Kidney epithelial cell (primary cell): ENCODE measurements around the gene ZNF536. TPM values are rescaled to one million over a fixed set of nuclear protein-coding genes. Genes with fewer than 3 reads are reported as not detected.
"Not testable (repeated sequence)": the region's sequence is repeated elsewhere in the genome, so short reads cannot be mapped to it uniquely, and the experiment has no call there.

Experiments
- DNase-seq: peaks from one replicate; pipeline ENCODE4 v3.0.0-alpha.2; 2010; ENCODE audit warnings: low read depth
- H3K27me3 ChIP-seq: 2 replicates; pipeline ENCODE4 v1.6.0; 2011; ENCODE audit warnings: low read length; ENCODE audit not compliant: control insufficient read depth, insufficient read depth
- H3K36me3 ChIP-seq: 2 replicates; pipeline ENCODE4 v1.5.1; 2011; ENCODE audit warnings: low read length; ENCODE audit not compliant: control insufficient read depth, insufficient read depth
- H3K4me3 ChIP-seq: 2 replicates; pipeline ENCODE4 v1.5.1; 2011; ENCODE audit warnings: low read depth, mild to moderate bottlenecking, control low read depth, low read length
- total RNA-seq: library from RNA; depleted of rRNA; stranded (reverse); fragments of >200 nt; gene quantifications from 2 replicates; pipeline ENCODE4 v1.2.3, GENCODE V29; 2015
- TF ChIP-seq, protein P1 (sequence below): IDR thresholded peaks from 2 replicates; pipeline ENCODE4 v1.5.1; 2011; ENCODE audit warnings: mild to moderate bottlenecking, moderate library complexity, low read length, control low read depth, inconsistent platforms; ENCODE audit not compliant: insufficient read depth, poor library complexity, severe bottlenecking

Gene ZNF536
- total RNA-seq, 1 donor from 2014 or later: 0.13 TPM

DNA sequence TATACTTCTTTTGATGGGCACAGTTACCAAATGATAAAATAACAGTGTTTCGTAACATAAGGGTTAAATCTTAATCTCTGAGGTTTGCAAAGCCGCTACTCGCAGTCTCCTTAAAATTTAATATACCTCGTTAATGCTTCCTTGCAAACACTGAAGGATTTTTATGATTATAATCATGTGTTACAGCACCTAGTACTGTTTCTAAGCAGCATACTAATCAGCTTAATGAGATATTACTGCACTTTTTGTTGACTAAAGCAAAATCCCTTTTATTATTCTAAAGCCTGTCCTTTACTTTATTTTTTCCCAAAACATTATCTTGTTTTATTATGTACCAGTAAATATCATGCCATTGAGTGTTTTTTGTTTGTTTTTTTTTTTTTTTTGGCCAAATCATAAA lies 70.5 kb downstream of the ZNF536 start:
- Histone ChIP-seq H3K27me3 (no peaks in the 10 kb centered on the region), H3K4me3 (no peak overlapping the region), H3K36me3 (no peaks in the 10 kb centered on the region)
- TF ChIP-seq, protein P1, sequence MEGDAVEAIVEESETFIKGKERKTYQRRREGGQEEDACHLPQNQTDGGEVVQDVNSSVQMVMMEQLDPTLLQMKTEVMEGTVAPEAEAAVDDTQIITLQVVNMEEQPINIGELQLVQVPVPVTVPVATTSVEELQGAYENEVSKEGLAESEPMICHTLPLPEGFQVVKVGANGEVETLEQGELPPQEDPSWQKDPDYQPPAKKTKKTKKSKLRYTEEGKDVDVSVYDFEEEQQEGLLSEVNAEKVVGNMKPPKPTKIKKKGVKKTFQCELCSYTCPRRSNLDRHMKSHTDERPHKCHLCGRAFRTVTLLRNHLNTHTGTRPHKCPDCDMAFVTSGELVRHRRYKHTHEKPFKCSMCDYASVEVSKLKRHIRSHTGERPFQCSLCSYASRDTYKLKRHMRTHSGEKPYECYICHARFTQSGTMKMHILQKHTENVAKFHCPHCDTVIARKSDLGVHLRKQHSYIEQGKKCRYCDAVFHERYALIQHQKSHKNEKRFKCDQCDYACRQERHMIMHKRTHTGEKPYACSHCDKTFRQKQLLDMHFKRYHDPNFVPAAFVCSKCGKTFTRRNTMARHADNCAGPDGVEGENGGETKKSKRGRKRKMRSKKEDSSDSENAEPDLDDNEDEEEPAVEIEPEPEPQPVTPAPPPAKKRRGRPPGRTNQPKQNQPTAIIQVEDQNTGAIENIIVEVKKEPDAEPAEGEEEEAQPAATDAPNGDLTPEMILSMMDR: no peak
- DNase-seq: no peak

DNA sequence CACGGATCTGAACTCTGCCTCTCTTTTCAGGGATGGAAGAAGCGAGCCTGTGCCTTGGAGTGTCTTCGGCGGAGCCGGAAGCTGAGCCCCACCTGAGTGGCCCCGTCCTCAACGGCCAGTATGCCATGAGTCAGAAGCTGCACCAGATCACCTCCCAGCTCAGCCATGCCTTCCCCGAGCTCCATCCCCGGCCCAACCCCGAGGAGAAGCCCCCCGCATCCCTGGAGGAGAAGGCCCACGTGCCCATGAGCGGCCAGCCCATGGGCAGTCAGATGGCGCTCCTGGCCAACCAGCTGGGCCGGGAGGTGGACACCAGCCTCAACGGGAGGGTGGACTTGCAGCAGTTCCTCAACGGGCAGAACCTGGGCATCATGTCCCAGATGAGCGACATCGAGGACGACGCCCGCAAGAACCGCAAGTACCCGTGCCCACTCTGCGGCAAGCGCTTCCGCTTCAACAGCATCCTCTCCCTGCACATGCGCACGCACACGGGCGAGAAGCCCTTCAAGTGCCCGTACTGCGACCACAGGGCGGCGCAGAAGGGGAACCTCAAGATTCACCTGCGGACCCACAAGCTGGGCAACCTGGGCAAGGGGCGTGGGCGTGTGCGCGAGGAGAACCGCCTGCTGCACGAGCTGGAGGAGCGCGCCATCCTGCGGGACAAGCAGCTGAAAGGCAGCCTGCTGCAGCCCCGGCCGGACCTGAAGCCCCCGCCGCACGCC lies 71.5 kb downstream of the ZNF536 start:
- H3K27me3 ChIP-seq: no peaks in the 10 kb centered on the region
- TF ChIP-seq, protein P1: no peak
- no peak overlapping the region for H3K4me3 ChIP-seq
- H3K36me3 ChIP-seq: no peaks in the 10 kb centered on the region
- DNase-seq: no peak

DNA sequence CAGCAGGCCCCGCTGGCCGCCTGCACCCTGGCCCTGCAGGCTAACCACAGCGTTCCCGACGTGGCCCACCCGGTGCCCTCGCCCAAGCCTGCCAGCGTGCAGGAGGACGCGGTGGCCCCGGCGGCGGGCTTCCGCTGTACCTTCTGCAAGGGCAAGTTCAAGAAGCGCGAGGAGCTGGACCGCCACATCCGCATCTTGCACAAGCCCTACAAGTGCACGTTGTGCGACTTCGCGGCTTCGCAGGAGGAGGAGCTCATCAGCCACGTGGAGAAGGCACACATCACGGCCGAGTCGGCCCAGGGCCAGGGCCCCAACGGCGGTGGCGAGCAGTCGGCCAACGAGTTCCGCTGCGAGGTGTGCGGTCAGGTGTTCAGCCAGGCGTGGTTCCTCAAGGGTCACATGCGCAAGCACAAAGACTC lies 72.1 kb downstream of the ZNF536 start:
- H3K36me3 ChIP-seq: no peaks in the 10 kb centered on the region
- no peak overlapping the region for H3K4me3 ChIP-seq
- DNase-seq: no peak
- TF ChIP-seq, protein P1: no peak
- no peaks in the 10 kb centered on the region for H3K27me3 ChIP-seq

DNA sequence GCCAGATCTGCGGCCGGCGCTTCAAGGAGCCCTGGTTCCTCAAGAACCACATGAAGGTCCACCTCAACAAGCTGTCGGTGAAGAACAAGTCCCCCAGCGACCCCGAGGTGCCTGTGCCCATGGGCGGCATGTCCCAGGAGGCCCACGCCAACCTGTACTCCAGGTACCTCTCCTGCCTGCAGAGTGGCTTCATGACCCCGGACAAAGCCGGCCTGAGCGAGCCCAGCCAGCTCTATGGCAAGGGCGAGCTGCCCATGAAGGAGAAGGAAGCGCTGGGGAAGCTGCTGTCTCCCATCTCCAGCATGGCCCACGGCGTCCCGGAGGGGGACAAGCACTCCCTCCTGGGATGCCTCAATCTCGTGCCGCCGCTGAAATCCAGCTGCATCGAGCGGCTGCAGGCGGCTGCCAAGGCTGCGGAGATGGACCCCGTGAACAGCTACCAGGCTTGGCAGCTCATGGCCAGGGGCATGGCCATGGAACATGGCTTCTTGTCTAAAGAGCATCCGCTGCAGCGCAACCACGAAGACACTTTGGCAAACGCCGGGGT lies 72.6 kb downstream of the ZNF536 start:
- no peaks in the 10 kb centered on the region for H3K27me3 ChIP-seq
- H3K4me3 ChIP-seq: no peak overlapping the region
- DNase-seq: no peak
- TF ChIP-seq, protein P1: no peak
- H3K36me3 ChIP-seq: no peaks in the 10 kb centered on the region

DNA sequence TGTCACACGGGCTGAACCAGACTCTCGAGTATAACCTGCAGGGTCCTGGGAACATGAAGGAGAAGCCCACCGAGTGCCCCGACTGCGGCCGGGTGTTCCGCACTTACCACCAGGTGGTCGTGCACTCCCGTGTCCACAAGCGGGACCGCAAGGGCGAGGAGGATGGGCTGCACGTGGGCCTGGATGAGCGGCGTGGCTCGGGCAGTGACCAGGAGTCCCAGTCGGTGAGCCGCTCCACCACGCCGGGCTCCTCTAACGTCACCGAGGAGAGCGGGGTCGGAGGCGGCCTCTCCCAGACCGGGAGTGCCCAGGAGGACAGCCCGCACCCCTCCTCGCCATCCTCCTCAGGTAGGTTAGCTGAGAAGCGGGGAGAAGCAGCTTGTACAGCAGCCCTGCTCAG lies 73.2 kb downstream of the ZNF536 start:
- TF ChIP-seq, protein P1: no peak
- no peak for DNase-seq
- no peaks in the 10 kb centered on the region for H3K27me3 ChIP-seq
- H3K4me3 ChIP-seq: no peak overlapping the region
- no peaks in the 10 kb centered on the region for H3K36me3 ChIP-seq

DNA sequence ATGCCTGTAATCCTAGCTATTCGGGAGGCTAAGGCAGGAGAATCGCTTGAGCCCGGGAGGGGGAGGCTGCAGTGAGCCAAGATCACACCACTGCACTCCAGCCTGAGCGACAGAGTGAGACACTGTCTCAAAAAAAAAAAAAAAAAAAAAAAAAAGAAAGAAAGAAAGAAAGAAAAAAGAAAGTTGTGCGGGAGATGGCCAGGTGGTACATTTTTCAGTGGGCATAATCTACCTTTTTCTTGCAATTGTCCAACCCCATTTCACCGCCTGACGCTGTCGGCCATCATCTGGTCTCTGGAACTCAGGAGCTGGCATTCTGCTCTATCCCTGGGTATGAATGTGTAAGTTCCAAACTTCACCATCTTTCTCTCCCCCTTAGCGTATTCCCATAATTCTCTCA lies 73.9 kb downstream of the ZNF536 start:
- H3K27me3 ChIP-seq, DNase-seq, H3K36me3 ChIP-seq, H3K4me3 ChIP-seq: not testable (repeated sequence)
